Gastrocnemius medialis (tissue), 4 donors: ENCODE data around the gene LRMDA. TPM values are rescaled to one million over a fixed set of nuclear protein-coding genes. Genes with fewer than 3 reads are reported as not detected.

Experiments used
- ATAC-seq, 2 donors: fragments of 150-250 bp; one replicate each; pipeline ENCODE4 v1.9.1; 2016
- DNase-seq, 2 donors: peaks; one replicate each; pipeline ENCODE4 v3.0.0-alpha.2; 2019
- H3K27ac ChIP-seq, 4 donors: fragments of 200-600 bp; sonication (generic); 1 replicate in 1 of 4; 2 replicates in 3 of 4; pipeline ENCODE4 v1.5.1; 2016 to 2018; ENCODE audit warnings: mild to moderate bottlenecking in 2 of 4, moderate library complexity in 1 of 4
- H3K27me3 ChIP-seq, 3 donors: fragments of 200-600 bp; sonication (generic) in 2 of 3; 1 replicate in 1 of 3; 2 replicates in 2 of 3; pipeline versions ENCODE4 v1.5.1 to v1.6.0; 2016 to 2019; ENCODE audit warnings: mild to moderate bottlenecking in 1 of 3, moderate library complexity in 1 of 3
- H3K36me3 ChIP-seq, 2 donors: fragments of 200-600 bp; sonication (generic) in 1 of 2; one replicate each; pipeline ENCODE4 v1.5.1; 2017 to 2018
- H3K4me1 ChIP-seq, 2 donors: fragments of 200-600 bp; sonication (generic) in 1 of 2; one replicate each; pipeline ENCODE4 v1.5.1; 2016 to 2017; ENCODE audit warnings: mild to moderate bottlenecking in 2 of 2
- H3K4me3 ChIP-seq, 4 donors: fragments of 200-600 bp; sonication (generic) in 3 of 4; 1 replicate in 1 of 4; 2 replicates in 3 of 4; pipeline ENCODE4 v1.5.1; 2016 to 2019; ENCODE audit warnings: mild to moderate bottlenecking in 2 of 4
- H3K9me3 ChIP-seq, 3 donors: fragments of 200-600 bp; sonication (generic) in 2 of 3; 1 replicate in 1 of 3; 2 replicates in 2 of 3; pipeline ENCODE4 v1.5.1; 2016 to 2019
- POLR2A ChIP-seq, 2 donors: fragments of 450-650 bp; IDR thresholded peaks; one replicate each; pipeline ENCODE4 v1.6.1; 2017; ENCODE audit warnings: antibody characterized with exemption in 2 of 2, mild to moderate bottlenecking in 2 of 2, moderate library complexity in 2 of 2
- in situ Hi-C, 4 donors: fragments of 200-750 bp; cut with MboI; loops; one replicate each; pipeline versions ENCODE4 v1.15.0 to v1.8.0; 2017; ENCODE audit warnings: low sequenced_read_pairs in 4 of 4
- intact Hi-C: fragments of 100-400 bp; cut with DNase I; formaldehyde crosslinking; loops from one replicate; pipeline ENCODE4 v1.15.1; 2023; ENCODE audit warnings: low total_unique reads
- total RNA-seq, 4 donors: library from RNA; depleted of rRNA; stranded (reverse); fragments of >200 nt; gene quantifications; one replicate each; pipeline versions ENCODE4 v1.1.0 to v1.2.3, GENCODE V29; 2016
- TF ChIP-seq, protein P1 (sequence below), 5 experiments: fragments of 450-650 bp in 3 of 5; fragments of 200-600 bp in 2 of 5; sonication (generic) in 2 of 5; IDR thresholded peaks in 4 of 5; conservative IDR thresholded peaks in 1 of 5; 1 replicate in 4 of 5; 2 replicates in 1 of 5; pipeline ENCODE4 v1.5.1; 2016 to 2019; ENCODE audit warnings: antibody characterized with exemption in 5 of 5, mild to moderate bottlenecking in 3 of 5, moderate library complexity in 3 of 5

Gene LRMDA
- total RNA-seq, 4 donors from 2014 or later, result 0.80 to 4.5 (median 1.4) TPM

GRCh38 chr10:75589895-75590654 is 158.7 kb downstream of the LRMDA start:
- no peak for DNase-seq
- TF ChIP-seq POLR2A (IDR thresholded peaks at IDR 0.05), result no peak
- TF ChIP-seq, protein P1, sequence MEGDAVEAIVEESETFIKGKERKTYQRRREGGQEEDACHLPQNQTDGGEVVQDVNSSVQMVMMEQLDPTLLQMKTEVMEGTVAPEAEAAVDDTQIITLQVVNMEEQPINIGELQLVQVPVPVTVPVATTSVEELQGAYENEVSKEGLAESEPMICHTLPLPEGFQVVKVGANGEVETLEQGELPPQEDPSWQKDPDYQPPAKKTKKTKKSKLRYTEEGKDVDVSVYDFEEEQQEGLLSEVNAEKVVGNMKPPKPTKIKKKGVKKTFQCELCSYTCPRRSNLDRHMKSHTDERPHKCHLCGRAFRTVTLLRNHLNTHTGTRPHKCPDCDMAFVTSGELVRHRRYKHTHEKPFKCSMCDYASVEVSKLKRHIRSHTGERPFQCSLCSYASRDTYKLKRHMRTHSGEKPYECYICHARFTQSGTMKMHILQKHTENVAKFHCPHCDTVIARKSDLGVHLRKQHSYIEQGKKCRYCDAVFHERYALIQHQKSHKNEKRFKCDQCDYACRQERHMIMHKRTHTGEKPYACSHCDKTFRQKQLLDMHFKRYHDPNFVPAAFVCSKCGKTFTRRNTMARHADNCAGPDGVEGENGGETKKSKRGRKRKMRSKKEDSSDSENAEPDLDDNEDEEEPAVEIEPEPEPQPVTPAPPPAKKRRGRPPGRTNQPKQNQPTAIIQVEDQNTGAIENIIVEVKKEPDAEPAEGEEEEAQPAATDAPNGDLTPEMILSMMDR (IDR thresholded peaks at IDR 0.05 in 4 of 5, conservative IDR thresholded peaks at IDR 0.05 in 1 of 5), result no peak
- Histone ChIP-seq H3K4me1 (no peaks in the 10 kb centered on the region), H3K9me3 (no peaks in the 10 kb centered on the region), H3K27ac (no peak overlapping the region), H3K4me3 (no peak overlapping the region), H3K36me3 (no peaks in the 10 kb centered on the region), H3K27me3 (no peaks in the 10 kb centered on the region)
- in situ Hi-C loops, result no loop called here
- no peak for ATAC-seq
- intact Hi-C loops, result no loop called here

- Histone ChIP-seq H3K9me3 (no peaks in the 10 kb centered on the region), H3K27me3 (no peaks in the 10 kb centered on the region), H3K4me1 (no peaks in the 10 kb centered on the region), H3K4me3 (peak overlapping the region in 3 of 4 donors; percentile 14 to 32 (median 20)), H3K36me3 (no peaks in the 10 kb centered on the region), H3K27ac (no peak overlapping the region)
- ATAC-seq (no peak), DNase-seq (no peak)
- TF ChIP-seq, protein P1 (IDR thresholded peaks at IDR 0.05 in 4 of 5, conservative IDR thresholded peaks at IDR 0.05 in 1 of 5), result no peak
- no peak for TF ChIP-seq POLR2A (IDR thresholded peaks at IDR 0.05)
- intact Hi-C loops, result no loop called here
- in situ Hi-C loops, result no loop called here
Observed at GRCh38 chr10:75592151-75592787, 160.8 kb downstream of the LRMDA start.

DNA sequence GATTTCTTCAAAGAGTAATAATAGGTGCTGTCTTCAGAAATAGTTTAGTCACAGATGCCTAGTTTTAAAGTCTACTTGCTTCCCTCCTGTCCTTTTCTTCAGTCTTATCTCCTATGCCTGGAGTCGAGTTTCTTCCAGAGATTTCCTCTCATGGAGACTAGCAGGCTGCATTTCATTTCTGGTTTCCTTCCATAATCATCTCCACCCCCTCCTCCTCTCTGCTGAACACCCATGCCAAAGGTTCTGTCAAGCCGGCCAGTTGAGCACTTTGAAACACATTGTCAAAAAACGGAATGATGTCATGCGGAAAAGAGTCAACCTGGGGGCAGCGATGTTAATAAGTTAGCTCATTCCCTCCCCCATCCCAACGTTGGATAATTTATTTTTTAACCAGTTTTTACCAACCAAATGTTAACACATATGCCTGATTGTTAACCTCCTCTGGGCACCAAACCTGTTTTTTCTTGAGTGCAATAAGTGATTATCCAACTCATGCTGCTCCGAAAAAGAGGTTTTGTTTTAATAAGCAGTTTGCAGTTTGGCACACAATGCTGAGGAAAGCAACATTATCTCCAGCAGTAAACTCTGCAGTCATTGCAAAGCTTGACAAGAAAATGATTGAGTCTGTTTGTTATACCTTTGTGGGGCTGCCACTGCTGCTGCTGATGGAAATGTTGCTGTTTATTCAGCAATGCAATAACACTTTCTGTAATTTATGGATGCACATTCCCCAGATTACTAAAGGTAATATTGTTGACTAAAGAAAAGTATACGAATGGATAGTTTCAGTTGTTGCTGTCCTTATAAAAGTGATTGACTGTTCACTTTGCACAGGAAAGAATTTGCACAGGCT is 161.6 kb downstream of the LRMDA start:
- no peak for DNase-seq
- in situ Hi-C loops, result no loop called here
- H3K27ac ChIP-seq, result no peak overlapping the region

More for the DNA sequence above, 161.6 kb downstream of the LRMDA start:
- Histone ChIP-seq H3K36me3 (no peaks in the 10 kb centered on the region), H3K9me3 (no peaks in the 10 kb centered on the region), H3K27me3 (no peaks in the 10 kb centered on the region), H3K4me3 (peak overlapping the region in 3 of 4 donors; percentile 14 to 32 (median 20)), H3K4me1 (no peaks in the 10 kb centered on the region)
- no peak for ATAC-seq
- intact Hi-C loops, result no loop called here
- no peak for TF ChIP-seq POLR2A (IDR thresholded peaks at IDR 0.05)
- TF ChIP-seq, protein P1 (IDR thresholded peaks at IDR 0.05 in 4 of 5, conservative IDR thresholded peaks at IDR 0.05 in 1 of 5), result no peak
